Measurements from ENCODE around the gene NAXE.
"Not testable (repeated sequence)": the region's sequence is repeated elsewhere in the genome, so short reads cannot be mapped to it uniquely, and the experiment has no call there.

NAXE gene

DNA sequence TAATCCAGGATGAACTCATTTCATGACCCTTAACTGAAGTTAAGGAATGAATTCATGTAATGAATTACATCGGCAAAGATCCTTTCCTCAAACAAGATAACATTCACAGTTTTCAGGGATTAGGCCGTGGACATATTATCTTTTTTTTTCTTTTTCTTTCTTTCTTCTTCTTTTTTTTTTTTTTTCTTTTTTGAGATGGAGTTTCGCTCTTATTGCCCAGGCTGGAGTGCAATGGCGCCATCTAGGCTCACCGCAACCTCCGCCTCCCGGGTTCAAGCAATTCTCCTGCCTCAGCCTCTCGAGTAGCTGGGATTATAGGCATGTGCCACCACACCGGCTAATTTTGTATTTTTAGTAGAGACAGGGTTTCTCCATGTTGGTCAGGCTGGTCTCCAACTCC is 39.6 kb downstream of the NAXE start:
- not testable (repeated sequence) for H4K8ac ChIP-seq (ENCODE audit: low read length); H3K23ac ChIP-seq (ENCODE audit: low read length in 2 of 2); H2BK15ac ChIP-seq (ENCODE audit: low read depth, poor library complexity, severe bottlenecking); H3K4me3 ChIP-seq (ENCODE audit: insufficient read depth in 1 of 2, low read depth in 1 of 2, low read length in 2 of 2); H4K91ac ChIP-seq (ENCODE audit: low read length); H2AK5ac ChIP-seq (ENCODE audit: low read length, severe bottlenecking); H3K9ac ChIP-seq (ENCODE audit: low read length); H3K4me2 ChIP-seq (ENCODE audit: low read length, poor library complexity, severe bottlenecking); H3K27ac ChIP-seq (ENCODE audit: low read length, poor library complexity, severe bottlenecking); H2BK12ac ChIP-seq (ENCODE audit: low read length in 2 of 2); DNase-seq; H3K4ac ChIP-seq (ENCODE audit: low read depth in 1 of 2, low read length in 2 of 2); H2BK5ac ChIP-seq (ENCODE audit: low read depth, low read length, poor library complexity, severe bottlenecking); H3K18ac ChIP-seq (ENCODE audit: low read depth in 1 of 2, low read length in 2 of 2); H3K9me3 ChIP-seq (ENCODE audit: control insufficient read depth, low read length); H3K14ac ChIP-seq (ENCODE audit: low read length in 2 of 2); H3K4me1 ChIP-seq (ENCODE audit: control insufficient read depth, insufficient read depth, low read depth, low read length); H2AFZ ChIP-seq (ENCODE audit: low read depth, low read length); H3K36me3 ChIP-seq (ENCODE audit: control insufficient read depth in 1 of 2, insufficient read depth in 2 of 2, low read depth in 1 of 2, low read length in 2 of 2); H2BK120ac ChIP-seq (ENCODE audit: low read depth, low read length); H3K79me1 ChIP-seq (replicated peaks; ENCODE audit: low read length, poor library complexity, severe bottlenecking)
- 53% methylated on average over 5 of the region's 9 CpGs for WGBS
- peaks cover 63 to 84% of the 10 kb centered on the region in 2 experiments for H3K27me3 ChIP-seq (ENCODE audit: control insufficient read depth in 1 of 2, insufficient read depth in 1 of 2, low read length in 2 of 2)

DNA sequence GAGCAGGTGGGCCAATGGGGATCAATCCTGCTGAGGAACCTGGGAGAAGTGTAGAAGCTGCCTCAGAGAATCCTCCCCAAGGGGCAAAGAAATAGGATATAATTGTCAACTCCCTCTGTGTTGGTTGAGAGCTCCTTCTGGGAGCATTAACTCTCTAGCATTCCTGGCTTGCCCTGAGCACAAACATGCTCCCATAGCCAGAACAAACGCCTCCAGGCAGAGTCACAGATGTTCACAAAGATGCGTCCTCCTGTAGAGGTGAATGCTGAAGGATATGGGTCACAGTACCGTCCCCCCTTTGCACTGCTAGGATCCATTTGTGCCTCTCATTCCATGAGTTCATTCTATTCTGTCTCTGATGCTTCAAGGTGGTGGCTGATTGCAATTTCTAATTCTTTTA is 40.8 kb downstream of the NAXE start:
- no peak overlapping the region for H3K4ac ChIP-seq (ENCODE audit: low read depth in 1 of 2, low read length in 2 of 2)
- H3K36me3 ChIP-seq (ENCODE audit: control insufficient read depth in 1 of 2, insufficient read depth in 2 of 2, low read depth in 1 of 2, low read length in 2 of 2), result no peaks in the 10 kb centered on the region
- H2BK12ac ChIP-seq (ENCODE audit: low read length in 2 of 2), result no peak overlapping the region
- no peak overlapping the region for H2AK5ac ChIP-seq (ENCODE audit: low read length, severe bottlenecking)
- H3K4me2 ChIP-seq (ENCODE audit: low read length, poor library complexity, severe bottlenecking), result no peak overlapping the region
- H4K91ac ChIP-seq (ENCODE audit: low read length), result no peak overlapping the region
- no peak overlapping the region for H2BK15ac ChIP-seq (ENCODE audit: low read depth, poor library complexity, severe bottlenecking)
- no peaks in the 10 kb centered on the region for H3K79me1 ChIP-seq (replicated peaks; ENCODE audit: low read length, poor library complexity, severe bottlenecking)
- H4K8ac ChIP-seq (ENCODE audit: low read length), result no peak overlapping the region
- no peak for DNase-seq
- no peaks in the 10 kb centered on the region for H3K9me3 ChIP-seq (ENCODE audit: control insufficient read depth, low read length)
- H3K27ac ChIP-seq (ENCODE audit: low read length, poor library complexity, severe bottlenecking), result no peak overlapping the region
- H3K9ac ChIP-seq (ENCODE audit: low read length), result no peak overlapping the region
- H3K23ac ChIP-seq (ENCODE audit: low read length in 2 of 2), result no peak overlapping the region
- H3K18ac ChIP-seq (ENCODE audit: low read depth in 1 of 2, low read length in 2 of 2), result no peak overlapping the region
- H2BK5ac ChIP-seq (ENCODE audit: low read depth, low read length, poor library complexity, severe bottlenecking), result no peak overlapping the region
- WGBS, result 48% methylated on average over 3 of the region's 3 CpGs
- H3K4me3 ChIP-seq (ENCODE audit: insufficient read depth in 1 of 2, low read depth in 1 of 2, low read length in 2 of 2), result no peak overlapping the region
- H2AFZ ChIP-seq (ENCODE audit: low read depth, low read length), result no peak overlapping the region
- H3K4me1 ChIP-seq (ENCODE audit: control insufficient read depth, insufficient read depth, low read depth, low read length), result no peaks in the 10 kb centered on the region
- peaks cover 60 to 84% of the 10 kb centered on the region in 2 experiments for H3K27me3 ChIP-seq (ENCODE audit: control insufficient read depth in 1 of 2, insufficient read depth in 1 of 2, low read length in 2 of 2)
- no peak overlapping the region for H3K14ac ChIP-seq (ENCODE audit: low read length in 2 of 2)
- no peak overlapping the region for H2BK120ac ChIP-seq (ENCODE audit: low read depth, low read length)

DNA sequence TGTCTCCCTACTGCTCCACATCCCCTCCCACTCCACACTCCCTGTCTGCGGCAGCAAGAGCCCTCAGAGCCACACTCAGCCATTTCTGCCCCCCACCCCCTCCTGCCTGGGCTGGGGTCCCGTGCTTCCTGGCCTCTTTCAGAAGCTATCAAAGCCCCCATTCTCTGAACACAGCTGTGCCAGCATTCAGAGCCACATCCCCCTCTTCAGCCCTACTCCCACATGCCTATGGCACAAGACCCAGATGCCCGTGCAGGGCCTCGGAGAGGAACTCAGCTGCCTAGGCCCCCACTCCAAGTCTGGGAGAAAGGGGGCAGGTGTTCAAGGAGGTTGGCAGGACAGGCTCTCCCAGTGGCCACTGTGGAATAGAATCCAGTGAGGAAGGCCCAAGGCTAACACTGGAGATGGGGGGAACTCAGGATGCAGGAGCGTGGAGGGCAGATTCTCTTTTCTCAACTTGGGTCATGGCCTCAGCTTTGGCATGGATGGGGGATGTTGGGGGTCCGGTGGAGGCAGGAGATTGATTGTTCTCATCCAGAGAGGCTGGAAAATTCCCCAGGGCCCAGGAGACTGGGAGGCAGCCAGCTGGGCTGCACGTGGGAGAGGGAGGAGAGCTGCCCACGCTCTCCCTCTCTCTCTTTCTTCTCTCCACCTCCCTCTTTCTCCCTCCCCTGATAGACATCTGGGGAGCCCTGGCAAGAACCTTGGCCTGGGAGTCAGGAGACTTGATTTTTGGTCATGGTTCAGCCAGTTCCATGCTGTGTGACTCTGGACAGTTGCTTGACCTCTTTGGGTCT is 46.8 kb downstream of the NAXE start:
- Histone ChIP-seq H2BK12ac (ENCODE audit: low read length in 2 of 2) (no peak overlapping the region), H2AK5ac (ENCODE audit: low read length, severe bottlenecking) (no peak overlapping the region), H3K36me3 (ENCODE audit: control insufficient read depth in 1 of 2, insufficient read depth in 2 of 2, low read depth in 1 of 2, low read length in 2 of 2) (no peaks in the 10 kb centered on the region), H3K4ac (ENCODE audit: low read depth in 1 of 2, low read length in 2 of 2) (no peak overlapping the region), H2AFZ (ENCODE audit: low read depth, low read length) (no peak overlapping the region), H3K79me1 (replicated peaks; ENCODE audit: low read length, poor library complexity, severe bottlenecking) (no peaks in the 10 kb centered on the region), H3K9ac (ENCODE audit: low read length) (no peak overlapping the region), H2BK5ac (ENCODE audit: low read depth, low read length, poor library complexity, severe bottlenecking) (no peak overlapping the region), H3K4me2 (ENCODE audit: low read length, poor library complexity, severe bottlenecking) (no peak overlapping the region), H2BK120ac (ENCODE audit: low read depth, low read length) (no peak overlapping the region), H3K4me1 (ENCODE audit: control insufficient read depth, insufficient read depth, low read depth, low read length) (peaks cover 9% of the 10 kb centered on the region), H3K4me3 (ENCODE audit: insufficient read depth in 1 of 2, low read depth in 1 of 2, low read length in 2 of 2) (no peak overlapping the region), H3K9me3 (ENCODE audit: control insufficient read depth, low read length) (no peaks in the 10 kb centered on the region), H2BK15ac (ENCODE audit: low read depth, poor library complexity, severe bottlenecking) (no peak overlapping the region), H3K18ac (ENCODE audit: low read depth in 1 of 2, low read length in 2 of 2) (no peak overlapping the region), H3K27ac (ENCODE audit: low read length, poor library complexity, severe bottlenecking) (no peak overlapping the region), H3K27me3 (ENCODE audit: control insufficient read depth in 1 of 2, insufficient read depth in 1 of 2, low read length in 2 of 2) (peaks cover 94 to 96% of the 10 kb centered on the region in 2 experiments), H3K23ac (ENCODE audit: low read length in 2 of 2) (peak overlapping the region in 1 of 2 experiments; percentile 27), H3K14ac (ENCODE audit: low read length in 2 of 2) (no peak overlapping the region), H4K91ac (ENCODE audit: low read length) (no peak overlapping the region), H4K8ac (ENCODE audit: low read length) (no peak overlapping the region)
- no peak for DNase-seq
- 75% methylated on average over 5 of the region's 8 CpGs for WGBS

DNA sequence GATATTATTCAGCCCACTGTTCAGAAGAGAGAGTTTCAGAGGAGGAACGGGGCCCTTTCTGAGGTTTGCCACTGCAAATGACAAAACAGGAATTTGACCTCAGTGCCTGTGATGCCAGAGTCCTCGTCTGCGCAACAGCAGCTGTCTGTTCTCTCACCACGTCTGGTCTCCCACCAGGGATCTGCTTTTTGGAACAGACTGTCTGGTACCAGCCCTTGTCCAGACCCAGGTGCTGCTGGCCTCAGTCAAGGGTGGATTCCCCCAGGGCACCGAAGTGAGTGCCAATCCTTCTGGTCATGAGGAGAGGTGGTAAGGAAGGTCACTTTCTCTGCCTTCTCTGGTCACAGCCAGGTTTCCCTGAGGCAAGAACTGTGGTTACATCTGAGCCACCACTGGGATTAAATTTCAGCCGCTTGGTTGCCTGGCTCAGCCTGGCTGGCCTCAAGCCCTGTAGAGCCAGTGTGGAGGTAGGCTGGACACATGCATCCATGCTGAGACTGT is 48.1 kb downstream of the NAXE start:
- no peaks in the 10 kb centered on the region for H3K9me3 ChIP-seq (ENCODE audit: control insufficient read depth, low read length)
- H2AK5ac ChIP-seq (ENCODE audit: low read length, severe bottlenecking), result no peak overlapping the region
- no peak overlapping the region for H3K4me2 ChIP-seq (ENCODE audit: low read length, poor library complexity, severe bottlenecking)
- H2BK12ac ChIP-seq (ENCODE audit: low read length in 2 of 2), result no peak overlapping the region
- no peaks in the 10 kb centered on the region for H3K79me1 ChIP-seq (replicated peaks; ENCODE audit: low read length, poor library complexity, severe bottlenecking)
- no peak overlapping the region for H3K4me3 ChIP-seq (ENCODE audit: insufficient read depth in 1 of 2, low read depth in 1 of 2, low read length in 2 of 2)
- H2AFZ ChIP-seq (ENCODE audit: low read depth, low read length), result no peak overlapping the region
- peaks cover 9% of the 10 kb centered on the region for H3K4me1 ChIP-seq (ENCODE audit: control insufficient read depth, insufficient read depth, low read depth, low read length)
- no peak overlapping the region for H2BK15ac ChIP-seq (ENCODE audit: low read depth, poor library complexity, severe bottlenecking)
- no peak overlapping the region for H3K23ac ChIP-seq (ENCODE audit: low read length in 2 of 2)
- no peak overlapping the region for H2BK5ac ChIP-seq (ENCODE audit: low read depth, low read length, poor library complexity, severe bottlenecking)
- H3K27ac ChIP-seq (ENCODE audit: low read length, poor library complexity, severe bottlenecking), result no peak overlapping the region
- no peak overlapping the region for H4K8ac ChIP-seq (ENCODE audit: low read length)
- no peak overlapping the region for H2BK120ac ChIP-seq (ENCODE audit: low read depth, low read length)
- DNase-seq, result no peak
- H3K14ac ChIP-seq (ENCODE audit: low read length in 2 of 2), result no peak overlapping the region
- no peak overlapping the region for H3K18ac ChIP-seq (ENCODE audit: low read depth in 1 of 2, low read length in 2 of 2)
- H4K91ac ChIP-seq (ENCODE audit: low read length), result no peak overlapping the region
- H3K4ac ChIP-seq (ENCODE audit: low read depth in 1 of 2, low read length in 2 of 2), result no peak overlapping the region
- no peak overlapping the region for H3K9ac ChIP-seq (ENCODE audit: low read length)
- peaks cover 94 to 96% of the 10 kb centered on the region in 2 experiments for H3K27me3 ChIP-seq (ENCODE audit: control insufficient read depth in 1 of 2, insufficient read depth in 1 of 2, low read length in 2 of 2)
- WGBS, result 67% methylated on average over 6 of the region's 6 CpGs
- H3K36me3 ChIP-seq (ENCODE audit: control insufficient read depth in 1 of 2, insufficient read depth in 2 of 2, low read depth in 1 of 2, low read length in 2 of 2), result no peaks in the 10 kb centered on the region
